Tibial nerve (tissue), 4 donors: ENCODE results near the gene CCDC188. TPM values are rescaled to one million over a fixed set of nuclear protein-coding genes. Genes with fewer than 3 reads are reported as not detected.

Experiments
- DNase-seq, 2 donors: peaks; one replicate each; pipeline ENCODE4 v3.0.0-alpha.2; 2019; ENCODE audit warnings: low spot score in 2 of 2
- H3K27ac ChIP-seq, 4 donors: fragments of 200-600 bp; sonication (generic) in 3 of 4; one replicate each; pipeline ENCODE4 v1.5.1; 2017 to 2019; ENCODE audit warnings: mild to moderate bottlenecking in 1 of 4
- H3K27me3 ChIP-seq, 2 donors: fragments of 200-600 bp; sonication (generic) in 1 of 2; one replicate each; pipeline versions ENCODE4 v1.5.1 to v1.6.0; 2017 to 2019
- H3K36me3 ChIP-seq, 3 donors: fragments of 200-600 bp; sonication (generic); one replicate each; pipeline ENCODE4 v1.5.1; 2018 to 2019
- H3K4me1 ChIP-seq, 4 donors: fragments of 200-600 bp; sonication (generic) in 3 of 4; one replicate each; pipeline ENCODE4 v1.5.1; 2017 to 2019
- H3K4me3 ChIP-seq, 4 donors: fragments of 200-600 bp; sonication (generic) in 3 of 4; one replicate each; pipeline ENCODE4 v1.5.1; 2017 to 2019; ENCODE audit warnings: mild to moderate bottlenecking in 1 of 4, moderate library complexity in 1 of 4
- H3K9me3 ChIP-seq, 4 donors: fragments of 200-600 bp; sonication (generic) in 3 of 4; one replicate each; pipeline ENCODE4 v1.5.1; 2017 to 2019
- CTCF ChIP-seq, 5 experiments: fragments of 200-600 bp in 3 of 5; fragments of 450-650 bp in 2 of 5; sonication (generic) in 3 of 5; IDR thresholded peaks; one replicate each; pipeline ENCODE4 v1.5.1; 2016 to 2019; ENCODE audit warnings: antibody characterized with exemption in 5 of 5, mild to moderate bottlenecking in 3 of 5, moderate library complexity in 2 of 5
- EP300 ChIP-seq, 2 donors: sonication (generic); formaldehyde crosslinking; IDR thresholded peaks; one replicate each; pipeline ENCODE4 v1.6.1; 2017; ENCODE audit warnings: antibody characterized with exemption in 2 of 2, mild to moderate bottlenecking in 1 of 2
- POLR2A ChIP-seq, 2 donors: fragments of 450-650 bp; IDR thresholded peaks; one replicate each; pipeline ENCODE4 v1.6.1; 2017; ENCODE audit warnings: antibody characterized with exemption in 2 of 2, mild to moderate bottlenecking in 2 of 2, moderate library complexity in 2 of 2
- WGBS, 2 donors: methylation state at CpG; one replicate each; pipeline ENCODE4 v1.1.5; 2018; 5-methylcytosine and 5-hydroxymethylcytosine counted together
- total RNA-seq, 4 donors: library from RNA; depleted of rRNA; stranded (reverse); fragments of >200 nt; gene quantifications; one replicate each; pipeline ENCODE4 v1.1.0, GENCODE V29; 2016

CCDC188 gene
- total RNA-seq, 4 donors from 2014 or later, result 1.5 to 12.4 (median 6.6) TPM

- H3K4me3 ChIP-seq, result no peak overlapping the region
- no peak overlapping the region for H3K27ac ChIP-seq
- DNase-seq, result no peak
- no peaks in the 10 kb centered on the region for H3K27me3 ChIP-seq
- peaks cover 0 to 95% (median 33%) of the 10 kb centered on the region in 3 donors for H3K36me3 ChIP-seq
- TF ChIP-seq EP300 (IDR thresholded peaks at IDR 0.05) (no peak), POLR2A (IDR thresholded peaks at IDR 0.05) (no peak), CTCF (IDR thresholded peaks at IDR 0.05) (no peak)
- 91 to 93% methylated on average over 9 to 10 of the region's 10 CpGs for WGBS, 2 donors
- peaks cover 0 to 2% (median 0%) of the 10 kb centered on the region in 4 donors for H3K4me1 ChIP-seq
- no peaks in the 10 kb centered on the region for H3K9me3 ChIP-seq
Measured at GRCh38 chr22:20106849-20107237, 44.0 kb downstream of the CCDC188 start.

- Histone ChIP-seq H3K9me3 (no peaks in the 10 kb centered on the region), H3K27me3 (no peaks in the 10 kb centered on the region), H3K27ac (no peak overlapping the region), H3K36me3 (peaks cover 0 to 95% (median 33%) of the 10 kb centered on the region in 3 donors), H3K4me3 (no peak overlapping the region), H3K4me1 (no peaks in the 10 kb centered on the region)
- no peak for TF ChIP-seq POLR2A (IDR thresholded peaks at IDR 0.05)
- no peak for TF ChIP-seq EP300 (IDR thresholded peaks at IDR 0.05)
- TF ChIP-seq CTCF (IDR thresholded peaks at IDR 0.05), result no peak
- 89 to 91% methylated on average over 18 to 20 of the region's 20 CpGs for whole genome bisulfite sequencing, 2 donors
- no peak for DNase-seq
Measured at GRCh38 chr22:20106205-20106848, 44.5 kb downstream of the CCDC188 start.

GRCh38 chr22:20105456-20106204 is 45.2 kb downstream of the CCDC188 start:
- Histone ChIP-seq H3K36me3 (peaks cover 0 to 95% (median 33%) of the 10 kb centered on the region in 3 donors), H3K4me1 (no peaks in the 10 kb centered on the region), H3K9me3 (no peaks in the 10 kb centered on the region), H3K27ac (no peak overlapping the region), H3K27me3 (no peaks in the 10 kb centered on the region), H3K4me3 (no peak overlapping the region)
- no peak for DNase-seq
- TF ChIP-seq EP300 (IDR thresholded peaks at IDR 0.05) (no peak), CTCF (IDR thresholded peaks at IDR 0.05) (no peak), POLR2A (IDR thresholded peaks at IDR 0.05) (no peak)
- WGBS, 2 donors, result 83 to 94% methylated on average over 7 of the region's 7 CpGs

GRCh38 chr22:20102203-20102780 is 48.6 kb downstream of the CCDC188 start:
- WGBS, 2 donors, result 89 to 91% methylated on average over 12 of the region's 12 CpGs

More at GRCh38 chr22:20102203-20102780, 48.6 kb downstream of the CCDC188 start:
- no peak overlapping the region for H3K27ac ChIP-seq
- no peaks in the 10 kb centered on the region for H3K27me3 ChIP-seq
- no peaks in the 10 kb centered on the region for H3K4me1 ChIP-seq
- peaks cover 0 to 95% (median 13%) of the 10 kb centered on the region in 3 donors for H3K36me3 ChIP-seq
- no peak for DNase-seq
- no peaks in the 10 kb centered on the region for H3K9me3 ChIP-seq
- TF ChIP-seq CTCF (IDR thresholded peaks at IDR 0.05) (no peak), POLR2A (IDR thresholded peaks at IDR 0.05) (no peak), EP300 (IDR thresholded peaks at IDR 0.05) (no peak)
- no peak overlapping the region for H3K4me3 ChIP-seq
